Brain microvascular endothelial cell (primary cell): Measurements from ENCODE around the gene CS.

Source experiments
- DNase-seq: peaks from one replicate; pipeline ENCODE4 v3.0.0-alpha.2; 2020
- H3K27ac ChIP-seq: fragments of 250-450 bp; sonication (Bioruptor Pico); 2 replicates; pipeline ENCODE4 v1.5.1; 2020; ENCODE audit warnings: mild to moderate bottlenecking, moderate library complexity
- H3K27me3 ChIP-seq: fragments of 250-450 bp; sonication (Bioruptor Pico); replicated peaks from 2 replicates; pipeline ENCODE4 v1.5.1; 2020; ENCODE audit warnings: mild to moderate bottlenecking
- H3K36me3 ChIP-seq: fragments of 250-450 bp; sonication (Bioruptor Pico); replicated peaks from 2 replicates; pipeline ENCODE4 v1.5.1; 2020; ENCODE audit warnings: mild to moderate bottlenecking
- H3K4me3 ChIP-seq: 2 replicates; pipeline ENCODE4 v1.5.1; 2011; ENCODE audit warnings: low read depth, mild to moderate bottlenecking, control low read depth, low read length, moderate library complexity
- CTCF ChIP-seq: IDR thresholded peaks from 2 replicates; pipeline ENCODE4 v1.5.1; 2011; ENCODE audit warnings: low read depth, mild to moderate bottlenecking, moderate library complexity, low read length, control low read depth, inconsistent platforms; ENCODE audit errors: missing control alignments
- in situ Hi-C: cut with HindIII; loops from 2 replicates; pipeline ENCODE4 v1.10.0; 2017; ENCODE audit warnings: low sequenced_read_pairs, low pct_ligation_motif_present

The CS gene

GRCh38 chr12:56248711-56249110 lies 51.4 kb downstream of the CS start:
- Histone ChIP-seq H3K36me3 (peaks cover 87% of the 10 kb centered on the region), H3K27me3 (no peaks in the 10 kb centered on the region), H3K27ac (no peak overlapping the region), H3K4me3 (no peak overlapping the region)
- no peak for TF ChIP-seq CTCF
- in situ Hi-C loops = no loop called here
- DNase-seq = no peak

- no peak overlapping the region for H3K27ac ChIP-seq
- no peak for DNase-seq
Measured at GRCh38 chr12:56247923-56248322, 52.2 kb downstream of the CS start.

GRCh38 chr12:56244494-56244893 lies 55.6 kb downstream of the CS start:
- Histone ChIP-seq H3K27me3 (no peaks in the 10 kb centered on the region), H3K36me3 (peaks cover 82% of the 10 kb centered on the region), H3K4me3 (no peak overlapping the region), H3K27ac (no peak overlapping the region)
- in situ Hi-C loops = no loop called here
- TF ChIP-seq CTCF = no peak
- no peak for DNase-seq

More at GRCh38 chr12:56247923-56248322, 52.2 kb downstream of the CS start:
- TF ChIP-seq CTCF = no peak
- Histone ChIP-seq H3K4me3 (no peak overlapping the region), H3K36me3 (peaks cover 85% of the 10 kb centered on the region), H3K27me3 (no peaks in the 10 kb centered on the region)
- in situ Hi-C loops = no loop called here

- Histone ChIP-seq H3K4me3 (no peak overlapping the region), H3K36me3 (peaks cover 76% of the 10 kb centered on the region), H3K27me3 (no peaks in the 10 kb centered on the region), H3K27ac (no peak overlapping the region)
- in situ Hi-C loops = no loop called here
- no peak for TF ChIP-seq CTCF
- no peak for DNase-seq
Measured at GRCh38 chr12:56243731-56244181, 56.4 kb downstream of the CS start.

GRCh38 chr12:56242986-56243385 lies 57.1 kb downstream of the CS start:
- in situ Hi-C loops = no loop called here
- no peak overlapping the region for H3K27ac ChIP-seq
- no peaks in the 10 kb centered on the region for H3K27me3 ChIP-seq
- no peak overlapping the region for H3K4me3 ChIP-seq
- H3K36me3 ChIP-seq = peaks cover 68% of the 10 kb centered on the region
- no peak for TF ChIP-seq CTCF
- DNase-seq = no peak

- peaks cover 62% of the 10 kb centered on the region for H3K36me3 ChIP-seq
- DNase-seq = no peak
Measured at GRCh38 chr12:56241424-56242303, 58.5 kb downstream of the CS start.

More at GRCh38 chr12:56241424-56242303, 58.5 kb downstream of the CS start:
- in situ Hi-C loops = no loop called here
- Histone ChIP-seq H3K27ac (no peak overlapping the region), H3K4me3 (no peak overlapping the region), H3K27me3 (no peaks in the 10 kb centered on the region)
- TF ChIP-seq CTCF = no peak
